Upper lobe of right lung (tissue), 1 donor: ENCODE results near the gene PHACTR3. TPM values are rescaled to one million over a fixed set of nuclear protein-coding genes. Genes with fewer than 3 reads are reported as not detected.

ENCODE experiments used
- ATAC-seq: fragments of 200-7000 bp; cut with Tn5 transposase; one replicate; pipeline ENCODE4 v1.9.1; 2020; ENCODE audit warnings: mild to moderate bottlenecking, moderate library complexity
- DNase-seq: peaks from one replicate; pipeline ENCODE4 v3.0.0-alpha.2; 2020
- H3K27ac ChIP-seq: fragments of 200-600 bp; one replicate; pipeline ENCODE4 v1.8.0; 2022
- H3K27me3 ChIP-seq: fragments of 200-600 bp; one replicate; pipeline ENCODE4 v1.8.0; 2022; ENCODE audit warnings: mild to moderate bottlenecking
- H3K36me3 ChIP-seq: fragments of 200-600 bp; one replicate; pipeline ENCODE4 v1.8.0; 2022
- H3K4me1 ChIP-seq: fragments of 200-600 bp; one replicate; pipeline ENCODE4 v1.8.0; 2022
- H3K4me3 ChIP-seq: fragments of 200-600 bp; one replicate; pipeline ENCODE4 v1.8.0; 2022; ENCODE audit warnings: mild to moderate bottlenecking
- H3K9me3 ChIP-seq: fragments of 200-600 bp; one replicate; pipeline ENCODE4 v1.8.0; 2022
- CTCF ChIP-seq: fragments of 200-600 bp; IDR thresholded peaks from one replicate; pipeline ENCODE4 v1.8.0; 2022; ENCODE audit warnings: antibody characterized with exemption
- intact Hi-C: fragments of 100-400 bp; cut with DNase I; formaldehyde crosslinking; loops from one replicate; pipeline ENCODE4 v1.11.0; 2022
- total RNA-seq: library from RNA; stranded (reverse); fragmentation: NEBNext Ultra II Directional; extraction: Animal tissue kit (Norgen Biotek cat#: 25700); gene quantifications from one replicate; pipeline ENCODE4 v1.2.1, GENCODE V29; 2021
- donor health status: DM: no; HTN: yes; CAD: no; lungs with severe emphysema.

Gene PHACTR3
- total RNA-seq, 1 donor from 2014 or later: 18.2 TPM

- H3K27me3 ChIP-seq: no peaks in the 10 kb centered on the region
- H3K9me3 ChIP-seq: no peaks in the 10 kb centered on the region
- no peak overlapping the region for H3K4me3 ChIP-seq
- ATAC-seq (no peak), DNase-seq (no peak)
- H3K27ac ChIP-seq: no peak overlapping the region
- no peak for TF ChIP-seq CTCF
- no peaks in the 10 kb centered on the region for H3K4me1 ChIP-seq
- no peaks in the 10 kb centered on the region for H3K36me3 ChIP-seq
- intact Hi-C loops: no loop called here
Observed at GRCh38 chr20:59770851-59771250, 166.5 kb downstream of the PHACTR3 start.

- no peaks in the 10 kb centered on the region for H3K9me3 ChIP-seq
- no peak overlapping the region for H3K27ac ChIP-seq
- no peaks in the 10 kb centered on the region for H3K4me1 ChIP-seq
- no peak for TF ChIP-seq CTCF
- H3K4me3 ChIP-seq: no peak overlapping the region
- no peak for ATAC-seq
- no peak for DNase-seq
- H3K36me3 ChIP-seq: no peaks in the 10 kb centered on the region
- H3K27me3 ChIP-seq: no peaks in the 10 kb centered on the region
- intact Hi-C loops: no loop called here
Observed at GRCh38 chr20:59771506-59772372, 167.4 kb downstream of the PHACTR3 start.

- intact Hi-C loops: no loop called here
- no peaks in the 10 kb centered on the region for H3K36me3 ChIP-seq
- no peaks in the 10 kb centered on the region for H3K4me1 ChIP-seq
- ATAC-seq (no peak), DNase-seq (no peak)
- no peak overlapping the region for H3K4me3 ChIP-seq
- TF ChIP-seq CTCF: no peak
- no peaks in the 10 kb centered on the region for H3K9me3 ChIP-seq
- H3K27me3 ChIP-seq: no peaks in the 10 kb centered on the region
- no peak overlapping the region for H3K27ac ChIP-seq
Observed at GRCh38 chr20:59772373-59772705, 168.0 kb downstream of the PHACTR3 start.

- Histone ChIP-seq H3K9me3 (no peaks in the 10 kb centered on the region), H3K27ac (no peak overlapping the region), H3K27me3 (no peaks in the 10 kb centered on the region), H3K4me1 (no peaks in the 10 kb centered on the region), H3K4me3 (no peak overlapping the region), H3K36me3 (no peaks in the 10 kb centered on the region)
- no peak for TF ChIP-seq CTCF
- intact Hi-C loops: no loop called here
- DNase-seq (no peak), ATAC-seq (no peak)
Observed at GRCh38 chr20:59772931-59773913, 168.9 kb downstream of the PHACTR3 start.

GRCh38 chr20:59774204-59774641 is 169.9 kb downstream of the PHACTR3 start:
- TF ChIP-seq CTCF: no peak
- Histone ChIP-seq H3K27me3 (no peaks in the 10 kb centered on the region), H3K27ac (no peak overlapping the region), H3K4me3 (no peak overlapping the region), H3K4me1 (no peaks in the 10 kb centered on the region), H3K36me3 (no peaks in the 10 kb centered on the region), H3K9me3 (no peaks in the 10 kb centered on the region)
- ATAC-seq: no peak
- no peak for DNase-seq
- intact Hi-C loops: no loop called here
